ENCODE results near the gene ADCY6.

- TF ChIP-seq CTCF (IDR thresholded peaks at IDR 0.05; ENCODE audit: low read depth, low read length, missing input control): no peak
- TF ChIP-seq RXRA (IDR thresholded peaks at IDR 0.05): no peak
- TF ChIP-seq ATF3 (IDR thresholded peaks at IDR 0.05): no peak
- no peak for TF ChIP-seq REST (IDR thresholded peaks at IDR 0.05)
- TF ChIP-seq TAF1 (conservative IDR thresholded peaks at IDR 0.05): no peak
- no peak for TF ChIP-seq EGR1 (IDR thresholded peaks at IDR 0.05; ENCODE audit: low read depth in 2 of 2)
- TF ChIP-seq SP1 (IDR thresholded peaks at IDR 0.05): no peak
- no peak for TF ChIP-seq YY1 (IDR thresholded peaks at IDR 0.05)
Observed at GRCh38 chr12:48773686-48774085, 15.2 kb downstream of the ADCY6 start.

Measured in liver (tissue), 3 donors.